A549 (cell line): Measurements from ENCODE around the gene LBX2. TPM values are rescaled to one million over a fixed set of nuclear protein-coding genes. Genes with fewer than 3 reads are reported as not detected.
A peak's percentile ranks its signal among the peaks of the same experiment; 100 is the strongest.

Experiments used
- ATAC-seq, 2 experiments: fragments of 200-7000 bp in 1 of 2; fragments of >200 bp in 1 of 2; cut with Nextera tagmentation in 1 of 2; cut with Tn5 transposase in 1 of 2; 3 replicates each; pipeline versions ENCODE4 v1.8.0 to v1.9.1; 2018 to 2020; ENCODE audit warnings: mild to moderate bottlenecking in 1 of 2, moderate library complexity in 1 of 2
- CTCF ChIA-PET: fragments of 300-600 bp; sonication (Branson Sonifier 250); formaldehyde crosslinking; extraction: SDS; loops from one replicate; lab custom pipeline; 2021; ENCODE audit warnings: antibody characterized with exemption, inconsistent platforms; lab: Yijun Ruan, JAX
- POLR2A ChIA-PET: fragments of 350-600 bp; formaldehyde crosslinking; extraction: SDS; loops from one replicate; lab custom pipeline; 2021; ENCODE audit warnings: antibody characterized with exemption, inconsistent platforms; lab: Yijun Ruan, JAX
- DNase-seq, 2 experiments: peaks; one replicate each; pipeline versions ENCODE4 v3.0.0 to v3.0.0-alpha.2; 2011 to 2016; ENCODE audit warnings: low read depth in 1 of 2, low spot score in 1 of 2
- FAIRE-seq: peaks from 2 replicates; lab custom pipeline; 2011; peaks lifted over from hg19 to GRCh38; lab: Jason Lieb, UNC
- H3K27ac ChIP-seq, 2 experiments: fragments of >200 bp; sonication (Bioruptor Twin); formaldehyde crosslinking; 3 replicates each; pipeline ENCODE4 v1.5.1; 2016 to 2017
- H3K4me1 ChIP-seq: fragments of >200 bp; sonication (Bioruptor Twin); formaldehyde crosslinking; 3 replicates; pipeline ENCODE4 v1.6.1; 2016
- H3K4me2 ChIP-seq: fragments of >200 bp; sonication (Bioruptor Twin); formaldehyde crosslinking; 3 replicates; pipeline ENCODE4 v1.6.1; 2016
- H3K4me3 ChIP-seq: fragments of >200 bp; sonication (Bioruptor Twin); formaldehyde crosslinking; 3 replicates; pipeline ENCODE4 v1.5.1; 2016
- H3K9me3 ChIP-seq: fragments of >200 bp; sonication (Bioruptor Twin); formaldehyde crosslinking; 3 replicates; pipeline ENCODE4 v1.6.1; 2016
- CEBPB ChIP-seq, 2 experiments: fragments of >200 bp in 1 of 2; sonication (Bioruptor Twin) in 1 of 2; formaldehyde crosslinking in 1 of 2; IDR thresholded peaks; 2 replicates each; pipeline ENCODE4 v1.6.1; 2012 to 2016
- CHD2 ChIP-seq: fragments of 150-350 bp; IDR thresholded peaks from 2 replicates; pipeline ENCODE4 v1.6.1; 2014; ENCODE audit warnings: low read length; ENCODE audit not compliant: partially characterized antibody
- EHF ChIP-seq: fragments of 250-450 bp; sonication (Bioruptor Pico); IDR thresholded peaks from 2 replicates; pipeline ENCODE4 v1.5.0; 2020; ENCODE audit warnings: mild to moderate bottlenecking
- EHMT2 ChIP-seq: fragments of 200-600 bp; sonication (generic); IDR thresholded peaks from 2 replicates; pipeline ENCODE4 v1.6.1; 2016; ENCODE audit warnings: antibody characterized with exemption, low read depth, mild to moderate bottlenecking, moderate library complexity
- EP300 ChIP-seq, 2 experiments: fragments of >200 bp; sonication (Bioruptor Twin); formaldehyde crosslinking; IDR thresholded peaks; 2 replicates in 1 of 2; 3 replicates in 1 of 2; pipeline ENCODE4 v1.6.1; 2016 to 2017
- ESRRA ChIP-seq: fragments of 150-350 bp; IDR thresholded peaks from 2 replicates; pipeline ENCODE4 v1.6.1; 2014; ENCODE audit warnings: mild to moderate bottlenecking, low read length, borderline replicate concordance
- FOXS1 ChIP-seq: fragments of 250-450 bp; sonication (Bioruptor Pico); IDR thresholded peaks from 2 replicates; pipeline ENCODE4 v1.5.0; 2020; ENCODE audit warnings: mild to moderate bottlenecking, moderate library complexity
- HOXB5 ChIP-seq: fragments of 250-450 bp; sonication (Bioruptor Pico); IDR thresholded peaks from 2 replicates; pipeline ENCODE4 v1.5.0; 2020; ENCODE audit warnings: mild to moderate bottlenecking, moderate library complexity
- JUN ChIP-seq, 2 experiments: fragments of >200 bp; sonication (Bioruptor Twin); formaldehyde crosslinking; IDR thresholded peaks; 2 replicates in 1 of 2; 3 replicates in 1 of 2; pipeline ENCODE4 v1.6.1; 2016 to 2017
- JUNB ChIP-seq: fragments of >200 bp; sonication (Bioruptor Twin); formaldehyde crosslinking; IDR thresholded peaks from 2 replicates; pipeline ENCODE4 v1.6.1; 2016
- KDM1A ChIP-seq: fragments of 200-600 bp; sonication (generic); IDR thresholded peaks from 2 replicates; pipeline ENCODE4 v1.6.1; 2016; ENCODE audit warnings: low read depth, mild to moderate bottlenecking
- MAX ChIP-seq: IDR thresholded peaks from 2 replicates; pipeline ENCODE4 v1.6.1; 2012
- MAZ ChIP-seq: fragments of 150-350 bp; IDR thresholded peaks from 2 replicates; pipeline ENCODE4 v1.6.1; 2014; ENCODE audit warnings: antibody characterized with exemption, low read depth, low read length, borderline replicate concordance
- MYC ChIP-seq: IDR thresholded peaks from 2 replicates; pipeline ENCODE4 v1.6.1; 2012; ENCODE audit warnings: mild to moderate bottlenecking, inconsistent platforms, low read length, improper control_type of control experiment, borderline replicate concordance
- NFE2L2 ChIP-seq: fragments of 150-350 bp; conservative IDR thresholded peaks from 2 replicates; pipeline ENCODE4 v1.6.1; 2014; ENCODE audit warnings: low read length
- PHF8 ChIP-seq: fragments of 200-600 bp; sonication (generic); IDR thresholded peaks from 2 replicates; pipeline ENCODE4 v1.6.1; 2016; ENCODE audit warnings: low read depth, mild to moderate bottlenecking, antibody characterized with exemption, moderate library complexity, borderline replicate concordance
- POLR2A ChIP-seq: IDR thresholded peaks from 2 replicates; pipeline ENCODE4 v1.6.1; 2012; ENCODE audit warnings: mild to moderate bottlenecking, low read length
- RAD21 ChIP-seq, 2 experiments: fragments of >200 bp in 1 of 2; sonication (Bioruptor Twin) in 1 of 2; formaldehyde crosslinking in 1 of 2; IDR thresholded peaks in 1 of 2; conservative IDR thresholded peaks in 1 of 2; 2 replicates in 1 of 2; 3 replicates in 1 of 2; pipeline ENCODE4 v1.6.1; 2012 to 2018; ENCODE audit warnings: inconsistent platforms in 1 of 2
- RCOR1 ChIP-seq: fragments of 150-350 bp; IDR thresholded peaks from 2 replicates; pipeline ENCODE4 v1.6.1; 2014; ENCODE audit warnings: antibody characterized with exemption, low read length, low read depth
- REST ChIP-seq: fragments of 200-600 bp; sonication (generic); IDR thresholded peaks from 2 replicates; pipeline ENCODE4 v1.6.1; 2016; ENCODE audit warnings: antibody characterized with exemption, mild to moderate bottlenecking, moderate library complexity
- RNF2 ChIP-seq: fragments of 200-600 bp; sonication (generic); IDR thresholded peaks from 2 replicates; pipeline ENCODE4 v1.6.1; 2016; ENCODE audit warnings: low read depth, mild to moderate bottlenecking, antibody characterized with exemption, moderate library complexity, borderline replicate concordance
- SMC3 ChIP-seq: fragments of >200 bp; sonication (Bioruptor Twin); formaldehyde crosslinking; IDR thresholded peaks from 3 replicates; pipeline ENCODE4 v1.6.1; 2018; ENCODE audit warnings: inconsistent platforms
- ZC3H11A ChIP-seq: fragments of 450-650 bp; IDR thresholded peaks from 2 replicates; pipeline ENCODE4 v1.6.1; 2014; ENCODE audit warnings: antibody characterized with exemption, mild to moderate bottlenecking
- WGBS: methylation state at CpG from one replicate; pipeline ENCODE4 v1.1.6; 2017; ENCODE audit errors: missing lambda C conversion rate; 5-methylcytosine and 5-hydroxymethylcytosine counted together
- polyA plus RNA-seq, 4 experiments: library from polyadenylated mRNA; depleted of rRNA in 3 of 4; stranded (reverse); fragments of >200 nt; fragmentation: RNase III in 1 of 4; extraction: RNeasy Plus Mini Kit Qiagen cat#74134 plus additional on column Dnase treatment in 1 of 4; gene quantifications; 2 replicates in 3 of 4; 3 replicates in 1 of 4; pipeline ENCODE4 v1.2.3, GENCODE V29; 2011 to 2017
- TF ChIP-seq, protein P1 (sequence below): fragments of >200 bp; sonication (Bioruptor Twin); formaldehyde crosslinking; IDR thresholded peaks from 3 replicates; pipeline ENCODE4 v1.5.1; 2016

Gene LBX2
- polyA plus RNA-seq, 2 of the 4 experiments (the other 2 are of a cell fraction): 0.84 to 2.4 TPM

DNA sequence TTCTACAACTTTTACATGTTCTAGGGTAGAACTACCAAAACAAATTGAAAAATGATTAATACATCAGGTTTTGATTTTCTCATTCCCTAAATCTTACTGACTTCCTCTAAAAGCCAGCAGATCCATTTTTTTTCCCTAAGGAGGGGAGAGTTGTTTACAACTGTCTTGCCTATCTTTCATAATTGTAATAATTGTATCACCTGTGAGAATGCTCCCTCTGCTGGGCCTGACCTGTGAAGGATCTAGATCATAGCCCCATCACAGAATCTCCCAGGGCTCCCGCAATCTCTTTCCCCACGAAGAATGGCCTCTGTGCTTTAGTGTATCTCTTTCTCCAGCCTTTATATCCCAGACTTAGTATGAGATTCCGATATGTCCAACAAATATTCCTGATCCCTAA, 45.2 kb upstream of the LBX2 start:
- DNase-seq: peak in 1 of 2 experiments; percentile 44
- H3K4me2 ChIP-seq: no peak overlapping the region
- WGBS: 50% methylated on average over 3 of the region's 3 CpGs
- H3K27ac ChIP-seq: no peak overlapping the region
- H3K4me1 ChIP-seq: peaks cover 9% of the 10 kb centered on the region
- H3K9me3 ChIP-seq: no peaks in the 10 kb centered on the region
- no peak for FAIRE-seq
- TF ChIP-seq RCOR1 (no peak), KDM1A (no peak), MAX (no peak), MYC (no peak), RAD21 (conservative IDR thresholded peaks at IDR 0.05 in 1 of 2, IDR thresholded peaks at IDR 0.05 in 1 of 2) (peak in 1 of 2 experiments; percentile 24; a peak in 1 of 5 replicates), NFE2L2 (no peak), FOXS1 (no peak), ESRRA (no peak), JUN (IDR thresholded peaks at IDR 0.05) (no peak), SMC3 (0 out of 3 replicates have a peak, but pooled peaks have one; percentile 18), JUNB (no peak), EHF (CRISPR knock-in tag) (no peak)
- TF ChIP-seq, protein P1, sequence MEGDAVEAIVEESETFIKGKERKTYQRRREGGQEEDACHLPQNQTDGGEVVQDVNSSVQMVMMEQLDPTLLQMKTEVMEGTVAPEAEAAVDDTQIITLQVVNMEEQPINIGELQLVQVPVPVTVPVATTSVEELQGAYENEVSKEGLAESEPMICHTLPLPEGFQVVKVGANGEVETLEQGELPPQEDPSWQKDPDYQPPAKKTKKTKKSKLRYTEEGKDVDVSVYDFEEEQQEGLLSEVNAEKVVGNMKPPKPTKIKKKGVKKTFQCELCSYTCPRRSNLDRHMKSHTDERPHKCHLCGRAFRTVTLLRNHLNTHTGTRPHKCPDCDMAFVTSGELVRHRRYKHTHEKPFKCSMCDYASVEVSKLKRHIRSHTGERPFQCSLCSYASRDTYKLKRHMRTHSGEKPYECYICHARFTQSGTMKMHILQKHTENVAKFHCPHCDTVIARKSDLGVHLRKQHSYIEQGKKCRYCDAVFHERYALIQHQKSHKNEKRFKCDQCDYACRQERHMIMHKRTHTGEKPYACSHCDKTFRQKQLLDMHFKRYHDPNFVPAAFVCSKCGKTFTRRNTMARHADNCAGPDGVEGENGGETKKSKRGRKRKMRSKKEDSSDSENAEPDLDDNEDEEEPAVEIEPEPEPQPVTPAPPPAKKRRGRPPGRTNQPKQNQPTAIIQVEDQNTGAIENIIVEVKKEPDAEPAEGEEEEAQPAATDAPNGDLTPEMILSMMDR: peak; percentile 36
- CTCF ChIA-PET: interaction anchor here (0.6 to 5.9 kb wide), 13 partner anchors 9 to 89 kb away, joined by 3 to 45 read pairs (median 4); partner anchors contain the start of genes CCDC142, HTRA2, INO80B and LOXL3
- H3K4me3 ChIP-seq: no peak overlapping the region
- POLR2A ChIA-PET: no interaction called here
- peak in 1 of 2 experiments; percentile 35; a peak in 2 of 6 replicates for ATAC-seq

DNA sequence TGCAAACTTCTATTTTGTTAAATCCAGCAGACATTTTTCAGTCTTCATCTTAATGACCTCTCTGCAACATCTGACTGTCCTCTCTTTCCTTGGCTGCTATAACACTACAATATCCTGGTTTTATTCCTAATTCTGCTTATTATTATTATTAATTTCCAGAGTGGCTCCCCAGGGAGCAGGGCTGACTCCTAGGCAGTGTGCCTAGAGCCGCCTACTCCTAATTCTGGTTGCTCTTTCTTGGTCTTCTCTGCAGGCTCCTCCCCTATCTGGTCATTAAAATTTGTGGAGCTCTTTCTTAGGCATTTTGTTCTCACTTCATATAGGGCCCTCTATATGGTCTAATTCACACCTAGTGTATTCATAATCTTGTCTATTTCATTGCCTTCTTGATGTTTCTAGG, 43.6 kb upstream of the LBX2 start:
- ATAC-seq: no peak
- CTCF ChIA-PET: interaction anchor here (0.7 to 5.9 kb wide), 5 partner anchors 10 to 1022 kb away, joined by 3 to 45 read pairs (median 10); partner anchors contain the start of genes CCDC142, HTRA2 and TTC31
- DNase-seq: no peak
- no peak overlapping the region for H3K4me3 ChIP-seq
- TF ChIP-seq HOXB5 (CRISPR knock-in tag) (no peak), MAZ (no peak), RNF2 (no peak), PHF8 (no peak), EHMT2 (no peak), SMC3 (no peak), POLR2A (no peak), CHD2 (no peak), EHF (CRISPR knock-in tag) (no peak), ZC3H11A (no peak), MYC (no peak), EP300 (IDR thresholded peaks at IDR 0.05) (no peak), CEBPB (IDR thresholded peaks at IDR 0.05) (no peak), REST (no peak)
- TF ChIP-seq, protein P1: no peak
- WGBS: 74% methylated on average over 1 of the region's 1 CpG
- FAIRE-seq: no peak
- H3K4me2 ChIP-seq: no peak overlapping the region
- POLR2A ChIA-PET: interaction anchor here (0.7 kb wide), 1 partner anchor 15 kb away, joined by 5 read pairs; no protein-coding TSS in a partner anchor
- H3K9me3 ChIP-seq: no peaks in the 10 kb centered on the region
- no peaks in the 10 kb centered on the region for H3K4me1 ChIP-seq
- H3K27ac ChIP-seq: no peak overlapping the region
